ENCODE data around the gene UBXN10. TPM values are rescaled to one million over a fixed set of nuclear protein-coding genes. Genes with fewer than 3 reads are reported as not detected.
A peak's percentile ranks its signal among the peaks of the same experiment; 100 is the strongest.

UBXN10 gene
- total and polyA plus RNA-seq, 8 donors = 1.8 to 6.4 (median 4.6) TPM

DNA sequence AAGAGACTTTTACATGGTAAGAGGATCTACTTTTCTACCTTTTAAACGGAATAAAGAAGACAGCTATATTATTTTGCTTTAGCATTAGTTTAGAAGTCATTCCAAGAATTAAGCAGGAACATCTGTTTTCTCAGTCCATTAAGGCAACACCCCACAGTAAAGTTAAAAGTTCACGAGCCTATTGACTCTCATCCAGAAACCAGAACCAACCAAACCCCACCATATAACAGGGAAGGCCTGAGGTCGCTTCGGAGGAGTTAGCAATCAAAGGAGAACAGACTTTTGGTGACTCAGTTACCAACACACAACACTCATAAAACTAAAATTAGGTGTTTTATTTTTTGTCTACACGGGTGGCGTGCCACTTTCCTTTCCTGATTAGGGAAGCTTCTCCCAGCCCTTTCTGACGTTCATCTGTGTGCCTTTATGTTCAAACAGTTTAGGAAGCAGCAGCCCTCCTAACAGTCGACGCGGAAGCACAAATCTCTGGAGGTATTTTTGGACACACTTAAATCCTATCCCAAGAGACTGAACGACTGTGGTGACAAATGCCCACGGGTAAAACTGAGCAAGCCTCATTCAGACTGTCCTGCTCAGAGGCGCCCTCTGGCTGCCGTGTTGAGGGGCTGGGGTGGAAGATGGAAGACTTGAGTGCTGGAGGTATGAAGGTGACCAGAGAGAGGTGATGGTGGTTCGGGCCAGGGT is 9.0 kb downstream of the UBXN10 start:
- H3K27ac ChIP-seq = no peak overlapping the region
- ATAC-seq (peak; percentile 92), DNase-seq (peak; percentile 13 to 88 (median 58))
- H3K9me3 ChIP-seq = no peaks in the 10 kb centered on the region
- H3K36me3 ChIP-seq = no peaks in the 10 kb centered on the region
- intact Hi-C loops (cut with DNase I) = no loop called here
- H3K4me3 ChIP-seq = no peak overlapping the region
- peaks cover 0 to 7% of the 10 kb centered on the region in 2 donors for H3K4me1 ChIP-seq
- TF ChIP-seq, protein P1, sequence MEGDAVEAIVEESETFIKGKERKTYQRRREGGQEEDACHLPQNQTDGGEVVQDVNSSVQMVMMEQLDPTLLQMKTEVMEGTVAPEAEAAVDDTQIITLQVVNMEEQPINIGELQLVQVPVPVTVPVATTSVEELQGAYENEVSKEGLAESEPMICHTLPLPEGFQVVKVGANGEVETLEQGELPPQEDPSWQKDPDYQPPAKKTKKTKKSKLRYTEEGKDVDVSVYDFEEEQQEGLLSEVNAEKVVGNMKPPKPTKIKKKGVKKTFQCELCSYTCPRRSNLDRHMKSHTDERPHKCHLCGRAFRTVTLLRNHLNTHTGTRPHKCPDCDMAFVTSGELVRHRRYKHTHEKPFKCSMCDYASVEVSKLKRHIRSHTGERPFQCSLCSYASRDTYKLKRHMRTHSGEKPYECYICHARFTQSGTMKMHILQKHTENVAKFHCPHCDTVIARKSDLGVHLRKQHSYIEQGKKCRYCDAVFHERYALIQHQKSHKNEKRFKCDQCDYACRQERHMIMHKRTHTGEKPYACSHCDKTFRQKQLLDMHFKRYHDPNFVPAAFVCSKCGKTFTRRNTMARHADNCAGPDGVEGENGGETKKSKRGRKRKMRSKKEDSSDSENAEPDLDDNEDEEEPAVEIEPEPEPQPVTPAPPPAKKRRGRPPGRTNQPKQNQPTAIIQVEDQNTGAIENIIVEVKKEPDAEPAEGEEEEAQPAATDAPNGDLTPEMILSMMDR (IDR thresholded peaks at IDR 0.05) = peak; percentile 54 to 76
- peaks cover 0 to 9% of the 10 kb centered on the region in 2 donors for H3K27me3 ChIP-seq

DNA sequence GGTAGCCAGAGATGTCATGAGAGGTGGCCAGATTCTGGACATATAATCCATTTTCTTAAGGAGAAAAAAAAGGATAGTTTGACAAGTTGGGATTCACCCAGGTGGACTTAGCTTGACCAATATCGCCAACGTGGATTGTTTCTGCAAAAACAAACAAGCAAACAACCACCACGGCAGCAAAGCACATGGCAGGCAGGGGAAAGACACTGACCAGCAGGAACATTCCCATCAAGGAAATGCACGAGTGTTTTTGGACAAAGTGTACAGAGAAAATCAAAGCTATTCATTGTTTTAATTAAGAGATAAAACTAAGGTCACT is 9.5 kb downstream of the UBXN10 start:
- H3K36me3 ChIP-seq = no peaks in the 10 kb centered on the region
- ATAC-seq (no peak), DNase-seq (no peak)
- peaks cover 0 to 9% of the 10 kb centered on the region in 2 donors for H3K27me3 ChIP-seq
- peaks cover 0 to 7% of the 10 kb centered on the region in 2 donors for H3K4me1 ChIP-seq
- intact Hi-C loops (cut with DNase I) = no loop called here
- TF ChIP-seq, protein P1 (IDR thresholded peaks at IDR 0.05) = peak in 1 of 2 donors; percentile 11
- H3K4me3 ChIP-seq = no peak overlapping the region
- no peaks in the 10 kb centered on the region for H3K9me3 ChIP-seq
- no peak overlapping the region for H3K27ac ChIP-seq

DNA sequence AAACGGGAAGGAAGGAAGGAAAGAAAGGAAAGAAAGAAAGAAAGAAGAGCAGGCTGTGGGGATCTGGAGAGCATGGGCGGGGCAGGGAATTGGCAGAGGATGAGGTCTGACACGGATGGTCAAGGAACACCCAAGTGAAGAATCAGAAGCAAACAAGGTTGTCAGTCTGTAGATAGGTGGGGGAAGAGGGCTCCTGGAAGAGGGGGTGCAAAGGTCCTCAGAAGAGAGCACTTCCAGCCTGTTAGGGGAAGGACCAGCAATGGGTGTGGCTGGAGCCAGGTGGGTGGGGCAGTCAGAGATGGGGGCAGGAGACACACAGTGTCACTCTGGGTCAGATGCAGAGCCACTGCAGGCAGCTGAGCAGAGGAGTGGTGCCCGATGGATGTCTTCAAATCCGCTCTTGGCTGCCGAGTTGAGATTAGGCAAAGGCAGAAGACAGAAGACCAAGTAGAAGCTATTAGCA is 11.5 kb downstream of the UBXN10 start:
- H3K4me3 ChIP-seq = no peak overlapping the region
- TF ChIP-seq, protein P1 (IDR thresholded peaks at IDR 0.05) = no peak
- no peaks in the 10 kb centered on the region for H3K36me3 ChIP-seq
- ATAC-seq = no peak
- intact Hi-C loops (cut with DNase I) = no loop called here
- peaks cover 0 to 7% of the 10 kb centered on the region in 2 donors for H3K4me1 ChIP-seq
- no peak overlapping the region for H3K27ac ChIP-seq
- H3K9me3 ChIP-seq = no peaks in the 10 kb centered on the region
- DNase-seq = no peak
- peaks cover 0 to 9% of the 10 kb centered on the region in 2 donors for H3K27me3 ChIP-seq

DNA sequence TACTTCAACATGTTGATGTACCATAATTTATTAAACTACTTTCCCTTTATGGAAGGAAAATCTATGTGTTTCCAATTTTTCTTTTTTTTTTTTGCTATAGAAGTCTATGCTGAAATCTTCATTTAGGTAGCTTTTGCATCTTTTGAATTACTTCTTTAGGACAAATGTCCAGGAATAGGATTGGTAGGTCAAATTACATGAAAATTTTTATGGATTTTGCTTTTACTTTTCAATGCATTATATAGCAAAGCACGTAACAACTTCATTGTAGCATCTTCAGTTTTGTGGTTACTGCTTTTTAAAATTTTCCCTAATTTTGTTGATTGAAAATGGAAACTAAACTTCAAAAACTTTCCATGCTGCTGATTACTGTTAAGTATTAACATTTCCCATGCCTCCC is 12.4 kb downstream of the UBXN10 start:
- no peaks in the 10 kb centered on the region for H3K36me3 ChIP-seq
- no peak overlapping the region for H3K27ac ChIP-seq
- peaks cover 0 to 9% of the 10 kb centered on the region in 2 donors for H3K27me3 ChIP-seq
- no peaks in the 10 kb centered on the region for H3K9me3 ChIP-seq
- intact Hi-C loops (cut with DNase I) = no loop called here
- TF ChIP-seq, protein P1 (IDR thresholded peaks at IDR 0.05) = no peak
- DNase-seq = no peak
- ATAC-seq = no peak
- peaks cover 0 to 7% of the 10 kb centered on the region in 2 donors for H3K4me1 ChIP-seq
- no peak overlapping the region for H3K4me3 ChIP-seq

DNA sequence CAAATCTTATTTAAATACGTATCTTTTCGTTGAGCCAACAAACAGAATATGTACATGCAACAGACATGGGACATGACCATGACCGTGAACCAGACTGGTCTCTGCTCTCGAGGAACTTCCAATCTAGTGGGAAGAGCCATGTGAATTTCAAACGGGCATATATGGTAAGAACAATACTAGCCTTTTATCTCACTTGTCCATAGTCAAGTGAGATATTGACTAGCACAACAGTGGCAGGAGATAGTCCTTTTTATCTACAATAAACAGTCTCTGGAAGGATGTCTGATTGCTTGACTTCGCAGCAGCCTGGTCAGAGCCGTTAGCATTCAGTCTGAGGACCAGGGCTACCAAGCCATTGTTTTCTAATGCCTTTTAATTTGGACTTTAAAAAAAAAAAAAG is 13.0 kb downstream of the UBXN10 start:
- H3K36me3 ChIP-seq = no peaks in the 10 kb centered on the region
- no peak overlapping the region for H3K4me3 ChIP-seq
- H3K4me1 ChIP-seq = peaks cover 0 to 7% of the 10 kb centered on the region in 2 donors
- no peaks in the 10 kb centered on the region for H3K9me3 ChIP-seq
- no peak for ATAC-seq
- no peak overlapping the region for H3K27ac ChIP-seq
- TF ChIP-seq, protein P1 (IDR thresholded peaks at IDR 0.05) = no peak
- intact Hi-C loops (cut with DNase I) = no loop called here
- no peak for DNase-seq
- H3K27me3 ChIP-seq = peaks cover 0 to 9% of the 10 kb centered on the region in 2 donors
